Adrenal gland (tissue), 5 donors: Measurements from ENCODE around the gene SUSD1.

Experiments
- POLR2A ChIP-seq, 2 donors: fragments of 450-650 bp; IDR thresholded peaks; one replicate each; pipeline ENCODE4 v1.6.1; 2017; ENCODE audit warnings: antibody characterized with exemption in 2 of 2, mild to moderate bottlenecking in 2 of 2, moderate library complexity in 1 of 2
- TF ChIP-seq, protein P1 (sequence below), 6 experiments: fragments of 450-650 bp in 4 of 6; fragments of 200-600 bp in 2 of 6; sonication (generic) in 1 of 6; IDR thresholded peaks; 1 replicate in 5 of 6; 2 replicates in 1 of 6; pipeline versions ENCODE4 v1.5.1 to v1.8.0; 2016 to 2021; ENCODE audit warnings: antibody characterized with exemption in 6 of 6, mild to moderate bottlenecking in 2 of 6, moderate library complexity in 1 of 6
- donor health status: DM: no; HTN: no; CAD: no.

DNA sequence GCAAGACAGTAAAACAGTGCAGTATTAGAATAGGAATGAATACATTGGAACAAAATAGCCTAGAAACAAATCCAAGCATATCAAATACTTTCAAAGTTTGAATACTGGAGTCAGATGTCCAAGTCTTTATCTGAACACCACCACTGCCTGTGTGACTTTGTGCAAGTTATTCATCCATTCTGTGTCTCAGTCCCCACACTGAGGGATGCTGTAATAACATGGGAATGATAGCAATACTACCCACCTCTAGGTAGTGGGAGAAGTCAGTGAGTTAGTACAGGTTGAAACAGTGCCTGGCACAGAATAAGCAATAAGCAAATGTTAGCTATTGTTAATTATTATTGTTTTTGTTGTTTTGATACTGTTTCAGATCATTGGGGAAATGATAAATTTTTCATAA is 130.9 kb downstream of the SUSD1 start:
- TF ChIP-seq, protein P1, sequence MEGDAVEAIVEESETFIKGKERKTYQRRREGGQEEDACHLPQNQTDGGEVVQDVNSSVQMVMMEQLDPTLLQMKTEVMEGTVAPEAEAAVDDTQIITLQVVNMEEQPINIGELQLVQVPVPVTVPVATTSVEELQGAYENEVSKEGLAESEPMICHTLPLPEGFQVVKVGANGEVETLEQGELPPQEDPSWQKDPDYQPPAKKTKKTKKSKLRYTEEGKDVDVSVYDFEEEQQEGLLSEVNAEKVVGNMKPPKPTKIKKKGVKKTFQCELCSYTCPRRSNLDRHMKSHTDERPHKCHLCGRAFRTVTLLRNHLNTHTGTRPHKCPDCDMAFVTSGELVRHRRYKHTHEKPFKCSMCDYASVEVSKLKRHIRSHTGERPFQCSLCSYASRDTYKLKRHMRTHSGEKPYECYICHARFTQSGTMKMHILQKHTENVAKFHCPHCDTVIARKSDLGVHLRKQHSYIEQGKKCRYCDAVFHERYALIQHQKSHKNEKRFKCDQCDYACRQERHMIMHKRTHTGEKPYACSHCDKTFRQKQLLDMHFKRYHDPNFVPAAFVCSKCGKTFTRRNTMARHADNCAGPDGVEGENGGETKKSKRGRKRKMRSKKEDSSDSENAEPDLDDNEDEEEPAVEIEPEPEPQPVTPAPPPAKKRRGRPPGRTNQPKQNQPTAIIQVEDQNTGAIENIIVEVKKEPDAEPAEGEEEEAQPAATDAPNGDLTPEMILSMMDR (IDR thresholded peaks at IDR 0.05): no peak
- no peak for TF ChIP-seq POLR2A (IDR thresholded peaks at IDR 0.05)
